Peyer's patch (tissue), 4 donors: ENCODE measurements around the gene PHF13.

Source experiments
- POLR2A ChIP-seq, 2 donors: fragments of 450-650 bp; IDR thresholded peaks; one replicate each; pipeline ENCODE4 v1.5.1; 2017; ENCODE audit warnings: antibody characterized with exemption in 2 of 2, mild to moderate bottlenecking in 2 of 2, moderate library complexity in 2 of 2
- TF ChIP-seq, protein P1 (sequence below), 6 experiments: fragments of 450-650 bp in 4 of 6; fragments of 200-600 bp in 2 of 6; sonication (generic) in 1 of 6; IDR thresholded peaks; one replicate each; pipeline ENCODE4 v1.5.1; 2017 to 2019; ENCODE audit warnings: antibody characterized with exemption in 6 of 6, mild to moderate bottlenecking in 3 of 6, moderate library complexity in 1 of 6

DNA sequence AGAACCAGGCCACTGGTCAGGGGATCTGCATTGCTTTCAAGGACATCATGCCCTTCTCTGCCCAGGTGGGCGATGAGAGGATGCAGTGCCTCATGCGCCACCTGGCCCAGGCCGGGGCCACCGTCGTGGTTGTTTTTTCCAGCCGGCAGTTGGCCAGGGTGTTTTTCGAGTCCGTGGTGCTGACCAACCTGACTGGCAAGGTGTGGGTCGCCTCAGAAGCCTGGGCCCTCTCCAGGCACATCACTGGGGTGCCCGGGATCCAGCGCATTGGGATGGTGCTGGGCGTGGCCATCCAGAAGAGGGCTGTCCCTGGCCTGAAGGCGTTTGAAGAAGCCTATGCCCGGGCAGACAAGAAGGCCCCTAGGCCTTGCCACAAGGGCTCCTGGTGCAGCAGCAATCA is 38.7 kb upstream of the PHF13 start:
- TF ChIP-seq, protein P1, sequence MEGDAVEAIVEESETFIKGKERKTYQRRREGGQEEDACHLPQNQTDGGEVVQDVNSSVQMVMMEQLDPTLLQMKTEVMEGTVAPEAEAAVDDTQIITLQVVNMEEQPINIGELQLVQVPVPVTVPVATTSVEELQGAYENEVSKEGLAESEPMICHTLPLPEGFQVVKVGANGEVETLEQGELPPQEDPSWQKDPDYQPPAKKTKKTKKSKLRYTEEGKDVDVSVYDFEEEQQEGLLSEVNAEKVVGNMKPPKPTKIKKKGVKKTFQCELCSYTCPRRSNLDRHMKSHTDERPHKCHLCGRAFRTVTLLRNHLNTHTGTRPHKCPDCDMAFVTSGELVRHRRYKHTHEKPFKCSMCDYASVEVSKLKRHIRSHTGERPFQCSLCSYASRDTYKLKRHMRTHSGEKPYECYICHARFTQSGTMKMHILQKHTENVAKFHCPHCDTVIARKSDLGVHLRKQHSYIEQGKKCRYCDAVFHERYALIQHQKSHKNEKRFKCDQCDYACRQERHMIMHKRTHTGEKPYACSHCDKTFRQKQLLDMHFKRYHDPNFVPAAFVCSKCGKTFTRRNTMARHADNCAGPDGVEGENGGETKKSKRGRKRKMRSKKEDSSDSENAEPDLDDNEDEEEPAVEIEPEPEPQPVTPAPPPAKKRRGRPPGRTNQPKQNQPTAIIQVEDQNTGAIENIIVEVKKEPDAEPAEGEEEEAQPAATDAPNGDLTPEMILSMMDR (IDR thresholded peaks at IDR 0.05): no peak
- TF ChIP-seq POLR2A (IDR thresholded peaks at IDR 0.05): no peak
